NCI-H1092 (cell line): ENCODE measurements around the gene MAGI3.

Experiments
- DNase-seq: peaks from one replicate; lab custom pipeline; 2025; lab: John Stamatoyannopoulos, UW

Gene MAGI3

DNA sequence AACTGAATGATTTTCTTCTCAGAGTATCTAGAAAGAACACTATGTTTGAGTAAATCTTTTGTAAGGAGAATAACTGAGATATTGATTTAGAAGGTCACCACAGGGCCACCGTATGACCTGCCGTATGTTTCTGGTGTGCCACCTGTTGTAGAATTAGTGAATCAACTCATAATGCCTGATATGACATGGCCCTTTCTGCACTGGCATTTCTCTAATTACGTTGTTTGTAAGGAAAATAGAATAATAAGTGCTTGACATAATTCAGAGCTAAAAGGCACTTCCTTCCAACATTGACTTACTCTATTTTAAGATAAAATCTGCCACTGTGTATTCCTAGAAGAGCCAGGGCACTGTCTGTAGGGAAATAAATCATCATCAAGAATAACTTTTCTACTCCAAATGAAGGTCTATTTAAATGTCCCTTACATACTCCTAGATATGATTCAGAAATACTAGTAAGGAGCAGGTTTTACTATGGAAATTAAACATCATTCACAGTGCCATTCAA is 267.3 kb downstream of the MAGI3 start:
- no peak for DNase-seq

DNA sequence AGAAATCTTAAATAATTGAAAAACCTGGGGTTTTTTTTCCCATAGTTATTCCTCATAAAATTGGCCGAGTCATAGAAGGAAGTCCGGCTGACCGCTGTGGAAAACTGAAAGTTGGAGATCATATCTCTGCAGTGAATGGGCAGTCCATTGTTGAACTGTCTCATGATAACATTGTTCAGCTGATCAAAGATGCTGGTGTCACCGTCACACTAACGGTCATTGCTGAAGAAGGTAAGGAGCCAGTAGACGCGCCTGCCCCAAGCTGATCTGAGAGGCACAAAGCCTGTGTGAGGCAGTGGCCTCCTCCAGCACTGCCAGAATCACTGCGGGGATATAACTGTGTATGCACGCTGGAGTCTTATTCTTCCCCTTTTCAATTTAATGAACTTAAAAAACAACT is 268.7 kb downstream of the MAGI3 start:
- DNase-seq = no peak

DNA sequence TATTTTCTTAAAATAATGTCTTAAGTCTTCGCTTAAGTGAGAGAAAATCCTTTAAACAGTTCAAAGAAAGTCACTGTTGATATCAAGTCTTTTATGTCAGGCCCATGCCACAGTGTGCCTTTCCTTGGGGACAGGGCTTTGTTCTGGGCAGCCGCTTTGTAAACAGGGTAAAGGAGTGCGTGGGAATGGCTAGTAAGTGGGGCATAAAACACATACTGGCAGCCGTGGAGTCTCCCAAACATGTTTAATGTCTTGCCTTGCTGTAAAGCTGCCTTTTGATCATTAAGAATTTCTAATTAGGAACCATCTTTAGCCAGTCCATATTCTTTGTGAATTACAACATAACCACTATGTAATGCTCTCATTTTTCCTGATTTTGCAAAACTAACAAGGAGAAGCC is 269.2 kb downstream of the MAGI3 start:
- DNase-seq = no peak

DNA sequence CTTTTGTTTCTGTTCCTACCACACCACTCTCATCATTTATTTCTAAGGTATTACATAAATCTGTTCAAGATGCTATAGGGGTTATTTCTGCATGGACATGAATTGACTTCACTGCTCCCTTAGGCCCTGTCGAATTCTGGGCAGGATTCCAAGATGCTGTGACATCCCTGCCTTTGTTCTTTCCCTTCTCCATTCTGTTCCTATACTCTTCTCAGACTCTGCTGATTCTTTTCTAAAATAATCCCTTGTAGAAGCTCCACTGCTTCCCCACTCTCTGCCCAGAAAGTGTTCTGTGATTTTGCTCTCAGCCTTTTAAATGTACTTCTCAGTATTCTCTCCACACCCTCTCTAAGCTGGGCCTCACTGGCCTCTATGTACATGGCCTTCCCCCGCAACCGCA is 269.8 kb downstream of the MAGI3 start:
- no peak for DNase-seq

DNA sequence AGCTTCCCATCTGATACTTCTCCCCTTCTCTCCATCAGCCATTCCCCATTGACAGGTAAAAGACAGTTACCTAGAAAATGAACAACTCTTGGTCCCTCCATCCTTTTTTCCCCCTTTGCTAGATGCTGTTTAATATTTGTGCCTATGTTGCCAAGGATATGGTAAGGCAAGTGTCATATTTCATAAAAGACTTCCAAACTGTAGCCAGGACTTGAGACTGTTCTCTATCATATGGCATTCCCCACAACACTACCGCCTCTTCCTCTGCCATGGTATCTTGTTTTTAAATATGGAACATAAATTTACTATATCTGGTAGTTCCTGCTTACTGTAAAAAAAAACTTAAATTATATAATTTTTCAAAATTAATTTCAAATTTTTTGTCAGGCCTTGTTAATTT is 271.8 kb downstream of the MAGI3 start:
- DNase-seq = no peak

DNA sequence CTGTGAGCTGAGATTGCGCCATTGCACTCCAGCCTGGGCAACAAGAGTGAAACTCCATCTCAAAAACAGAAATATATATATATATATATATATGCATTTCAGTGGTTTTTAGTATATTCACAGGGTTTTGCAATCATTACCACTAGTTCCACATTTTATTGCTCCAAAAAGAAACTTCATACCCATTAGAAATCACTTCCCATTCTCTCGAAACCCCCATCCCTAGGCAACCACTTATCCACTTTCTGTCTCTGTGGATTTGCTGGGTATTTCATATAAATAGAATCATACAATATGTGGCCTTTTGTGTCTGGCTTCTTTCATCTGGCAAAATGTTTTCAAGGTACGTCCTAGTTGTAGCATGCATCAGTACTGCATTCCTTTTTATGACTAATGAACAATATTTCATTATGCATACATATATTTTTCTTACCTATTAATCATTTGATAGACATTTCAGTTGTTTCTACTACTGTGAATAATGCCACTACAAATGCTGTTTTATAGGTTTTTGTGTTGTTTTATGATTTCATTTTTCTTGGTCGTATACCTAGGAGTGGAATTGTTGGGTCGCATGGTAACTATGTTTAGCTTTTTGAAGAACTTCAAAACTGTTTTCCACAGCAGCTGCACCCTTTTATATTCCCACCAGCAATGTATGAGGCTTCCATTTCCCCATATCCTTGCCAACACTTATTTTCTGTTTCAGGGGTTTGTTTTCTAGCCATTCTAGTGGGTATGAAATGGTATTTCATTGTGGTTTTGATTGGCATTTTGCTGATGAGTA is 273.0 kb downstream of the MAGI3 start:
- DNase-seq = no peak

DNA sequence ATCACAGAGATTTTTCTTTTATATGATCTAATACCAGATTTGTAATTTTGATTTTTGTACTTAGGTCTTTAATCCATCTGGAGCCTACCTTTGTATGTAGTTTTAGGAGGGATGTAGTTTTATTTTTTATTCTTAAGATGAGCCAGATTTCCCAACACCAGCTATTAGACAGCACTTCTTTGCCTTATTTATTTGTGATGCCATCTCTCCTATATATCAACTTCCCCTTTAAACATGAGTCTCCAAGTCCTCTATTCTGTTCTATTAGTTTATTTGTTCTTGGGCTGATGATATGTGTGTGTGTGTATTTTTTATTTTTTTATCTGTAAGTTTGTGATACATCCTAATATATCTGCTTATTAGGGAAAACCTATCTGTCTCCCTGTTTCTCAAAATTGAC is 274.8 kb downstream of the MAGI3 start:
- DNase-seq = no peak

DNA sequence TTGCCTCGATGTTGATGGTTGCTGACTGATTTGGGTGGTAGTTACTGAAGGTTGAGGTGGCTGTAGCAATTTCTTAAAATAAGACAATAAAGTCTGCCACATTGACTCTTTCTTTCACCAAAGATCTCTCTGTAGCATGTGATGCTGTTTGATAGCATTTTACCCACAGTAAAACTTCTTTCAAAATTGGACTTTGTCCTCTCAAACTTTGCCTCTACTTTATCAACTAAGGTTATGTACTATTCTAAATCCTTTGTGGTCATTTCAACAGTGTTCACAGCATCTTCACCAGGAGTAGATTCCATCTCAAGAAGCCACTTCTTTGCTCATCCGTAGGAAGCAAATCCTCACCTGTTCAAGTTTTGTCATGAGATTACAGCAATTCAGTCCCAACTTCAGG is 275.8 kb downstream of the MAGI3 start:
- DNase-seq = no peak

DNA sequence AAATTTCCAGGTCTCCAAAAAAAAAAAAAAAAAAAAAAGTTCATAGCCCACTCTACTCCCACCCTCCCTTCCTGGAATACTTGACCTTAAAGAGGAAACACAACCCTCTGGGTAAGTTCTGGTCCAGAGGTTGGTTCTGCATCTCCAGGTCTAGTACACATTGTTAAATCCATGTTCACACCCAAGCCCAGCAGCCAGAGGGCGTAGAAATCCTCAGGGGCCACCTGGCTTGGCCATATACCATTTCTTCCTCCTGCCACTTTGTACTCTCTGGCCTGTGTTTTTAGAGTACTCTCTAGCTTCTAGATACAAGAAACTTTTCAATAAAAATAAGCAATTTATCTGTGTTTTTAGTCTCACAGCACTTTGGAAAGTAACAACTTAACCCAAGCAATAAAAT is 279.7 kb downstream of the MAGI3 start:
- no peak for DNase-seq

DNA sequence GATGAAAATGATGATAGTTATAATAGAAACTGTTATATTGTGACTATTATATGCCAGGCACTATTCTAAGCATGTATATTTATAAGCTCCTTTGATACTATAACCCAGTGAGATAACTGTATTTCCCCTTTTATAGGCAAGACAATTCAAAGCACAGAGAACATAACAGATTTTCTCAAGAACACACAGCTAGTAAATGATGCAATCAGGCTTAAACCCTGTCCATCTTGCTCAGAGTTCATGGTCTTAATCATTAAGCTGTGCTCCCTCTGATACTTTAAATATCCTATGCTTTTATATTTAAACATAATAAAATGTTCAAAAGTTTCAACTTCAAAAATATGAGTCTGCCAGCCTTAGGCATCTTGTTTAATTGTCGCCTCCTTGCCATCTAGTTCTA is 280.3 kb downstream of the MAGI3 start:
- no peak for DNase-seq

DNA sequence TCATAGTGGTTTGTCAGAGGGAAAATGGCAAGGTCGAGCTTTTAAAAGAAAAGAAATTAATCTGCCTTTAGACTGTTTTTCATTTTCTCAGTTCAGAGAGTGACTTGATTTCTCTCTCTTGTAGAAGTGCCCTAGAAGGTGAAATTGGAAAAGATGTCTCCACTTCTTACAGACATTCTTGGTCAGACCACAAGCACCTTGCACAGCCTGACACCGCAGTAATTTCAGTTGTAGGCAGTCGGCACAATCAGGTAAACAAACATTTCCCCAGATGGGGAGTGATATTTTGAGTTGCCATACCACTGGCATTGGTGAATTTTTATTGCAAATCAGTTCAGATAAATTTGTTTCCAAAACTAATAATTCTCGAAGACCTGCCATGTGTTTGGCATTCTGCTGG is 282.2 kb downstream of the MAGI3 start:
- DNase-seq = no peak

DNA sequence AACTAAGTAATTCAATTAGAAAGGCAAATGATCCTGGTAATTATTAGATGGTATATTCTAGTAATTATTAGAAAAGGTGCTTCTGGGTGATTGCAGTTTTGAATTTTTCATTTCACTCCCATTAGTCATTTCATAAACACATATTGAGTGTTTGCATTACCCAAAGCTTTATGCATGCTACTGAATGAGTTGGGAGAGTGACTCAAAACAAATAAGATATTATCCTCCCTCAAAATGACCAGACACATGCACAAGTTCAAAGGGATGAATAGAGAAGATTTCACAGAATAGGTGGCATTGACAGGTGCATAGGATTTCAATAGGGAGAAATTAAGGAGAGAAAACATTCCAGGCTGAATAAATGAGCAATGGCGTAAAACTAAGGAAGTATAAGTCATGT is 284.3 kb downstream of the MAGI3 start:
- no peak for DNase-seq

DNA sequence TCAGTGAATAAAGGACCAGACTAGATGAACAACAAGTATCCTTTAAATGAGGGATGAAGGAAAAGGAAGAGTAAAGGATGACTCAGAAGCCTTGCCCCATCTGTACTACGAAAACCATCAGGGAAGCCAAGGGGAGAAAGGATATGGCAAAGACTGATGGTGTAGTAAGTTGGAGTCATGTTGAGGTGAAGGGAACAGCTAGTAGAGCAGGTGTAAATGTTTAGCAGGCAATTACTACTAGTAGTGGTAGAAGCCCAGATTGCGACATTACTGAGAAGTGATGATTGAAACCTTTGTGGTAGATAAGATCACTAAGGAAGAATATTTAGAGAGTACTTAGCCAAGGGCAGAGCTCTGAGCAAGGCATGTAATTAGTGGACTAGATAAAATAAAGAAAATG is 285.0 kb downstream of the MAGI3 start:
- no peak for DNase-seq

DNA sequence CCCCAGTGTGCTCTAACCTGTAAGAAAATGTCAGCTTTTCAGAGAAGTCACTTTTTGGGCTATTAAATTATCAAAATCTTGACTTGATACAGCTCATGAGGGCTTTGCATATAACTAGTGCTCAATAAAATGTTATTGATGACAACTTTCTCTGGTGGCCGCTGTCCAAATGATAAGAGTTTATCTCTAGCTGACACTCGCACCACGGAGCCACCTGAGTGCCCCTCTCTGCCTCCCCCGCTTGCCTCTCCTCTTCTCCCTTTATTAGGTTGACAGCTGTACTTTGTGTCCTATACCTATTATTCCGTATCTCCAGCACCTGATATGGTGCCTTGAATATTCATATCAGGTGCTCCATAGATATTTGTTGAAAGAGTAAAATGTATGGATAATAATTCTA is 286.2 kb downstream of the MAGI3 start:
- no peak for DNase-seq

DNA sequence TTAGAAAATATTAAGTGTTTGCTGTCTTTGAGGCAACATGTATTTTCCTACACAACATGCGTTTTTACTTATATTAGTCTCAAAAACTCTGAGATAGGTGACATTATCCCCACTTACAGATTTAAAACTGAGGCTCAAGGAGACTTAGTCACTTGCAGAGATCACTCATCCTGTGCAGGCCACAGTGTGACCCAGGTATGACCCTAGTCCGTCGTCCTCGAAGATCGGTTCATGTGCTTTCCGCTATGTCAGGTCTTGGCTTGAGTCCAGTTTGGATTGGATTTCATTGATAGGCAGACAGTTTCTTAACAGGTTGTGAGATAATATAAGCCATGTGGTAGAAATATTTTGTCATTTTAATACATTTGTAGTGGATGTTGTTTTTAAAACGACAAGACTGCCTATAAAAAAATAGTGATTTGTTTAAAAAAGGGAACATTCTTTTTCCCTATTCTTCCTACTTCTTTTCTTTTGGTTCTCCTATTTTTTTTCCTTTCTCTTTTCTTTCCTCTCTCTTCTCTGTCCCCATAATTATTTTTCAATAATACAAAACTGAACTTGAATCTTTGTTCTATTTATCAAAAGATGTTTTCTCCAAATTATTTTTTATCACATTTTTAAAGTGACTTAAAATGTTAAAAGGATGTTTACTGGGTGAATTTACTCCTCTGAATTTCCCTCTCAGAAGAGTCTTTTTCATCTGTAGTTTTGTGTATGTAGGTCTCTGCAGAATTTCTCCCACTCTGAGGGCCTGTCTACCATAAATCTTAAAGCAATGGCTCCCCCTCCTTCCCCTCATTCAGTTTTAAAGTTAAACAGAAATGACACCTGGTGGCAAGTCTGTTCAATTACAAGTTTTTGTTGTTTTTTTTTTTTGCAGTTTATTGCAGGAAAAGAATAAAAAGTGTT is 287.2 kb downstream of the MAGI3 start:
- peak; percentile 57 for DNase-seq

DNA sequence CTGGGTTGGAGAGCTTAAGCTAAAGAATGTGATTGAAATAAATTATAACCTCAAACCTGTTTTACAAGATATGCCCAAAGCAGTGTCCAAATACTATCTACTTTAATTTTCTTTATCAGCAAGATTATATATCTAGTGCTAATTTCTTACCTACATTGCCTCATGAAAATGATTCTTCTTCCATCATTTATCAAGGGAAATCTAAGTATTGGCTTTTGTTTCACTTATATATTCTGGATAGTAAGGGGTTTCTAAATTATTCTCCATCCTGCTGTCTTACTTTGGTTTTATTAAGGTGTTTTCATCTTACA is 287.8 kb downstream of the MAGI3 start:
- no peak for DNase-seq

DNA sequence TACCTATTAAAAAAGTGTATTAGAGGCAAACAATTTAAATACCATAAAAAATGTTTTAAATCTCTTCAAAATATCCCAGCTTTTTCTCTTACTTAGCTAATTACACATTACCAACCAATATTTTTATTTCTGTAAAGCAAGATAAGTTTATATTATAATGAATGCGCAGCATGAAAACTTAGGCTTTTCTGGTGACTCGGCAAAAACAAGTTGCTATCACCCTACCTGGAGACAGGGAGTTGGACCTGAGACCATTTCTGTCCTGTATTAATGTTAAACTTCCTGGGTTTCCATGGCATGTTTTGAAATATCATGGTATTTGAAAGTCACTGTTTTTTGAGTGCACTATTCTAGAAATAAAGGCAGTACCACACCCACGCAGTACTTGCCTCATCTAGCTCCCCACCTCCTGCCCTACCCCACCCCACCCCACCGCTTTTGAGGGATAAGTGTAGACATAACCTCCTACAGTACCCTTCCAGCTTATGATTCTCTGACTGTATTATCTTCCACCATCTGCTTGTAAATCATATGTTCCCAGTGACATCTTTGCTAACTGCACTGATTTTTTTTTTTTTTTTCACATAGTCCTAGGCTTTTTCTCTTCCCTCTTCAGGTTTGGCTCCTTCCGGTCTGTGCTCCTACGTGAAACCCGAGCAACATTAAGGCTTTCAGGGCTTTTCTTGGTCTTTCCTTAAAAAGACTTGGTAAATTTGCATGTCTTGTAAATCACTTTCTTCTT is 291.5 kb downstream of the MAGI3 start:
- DNase-seq = no peak

DNA sequence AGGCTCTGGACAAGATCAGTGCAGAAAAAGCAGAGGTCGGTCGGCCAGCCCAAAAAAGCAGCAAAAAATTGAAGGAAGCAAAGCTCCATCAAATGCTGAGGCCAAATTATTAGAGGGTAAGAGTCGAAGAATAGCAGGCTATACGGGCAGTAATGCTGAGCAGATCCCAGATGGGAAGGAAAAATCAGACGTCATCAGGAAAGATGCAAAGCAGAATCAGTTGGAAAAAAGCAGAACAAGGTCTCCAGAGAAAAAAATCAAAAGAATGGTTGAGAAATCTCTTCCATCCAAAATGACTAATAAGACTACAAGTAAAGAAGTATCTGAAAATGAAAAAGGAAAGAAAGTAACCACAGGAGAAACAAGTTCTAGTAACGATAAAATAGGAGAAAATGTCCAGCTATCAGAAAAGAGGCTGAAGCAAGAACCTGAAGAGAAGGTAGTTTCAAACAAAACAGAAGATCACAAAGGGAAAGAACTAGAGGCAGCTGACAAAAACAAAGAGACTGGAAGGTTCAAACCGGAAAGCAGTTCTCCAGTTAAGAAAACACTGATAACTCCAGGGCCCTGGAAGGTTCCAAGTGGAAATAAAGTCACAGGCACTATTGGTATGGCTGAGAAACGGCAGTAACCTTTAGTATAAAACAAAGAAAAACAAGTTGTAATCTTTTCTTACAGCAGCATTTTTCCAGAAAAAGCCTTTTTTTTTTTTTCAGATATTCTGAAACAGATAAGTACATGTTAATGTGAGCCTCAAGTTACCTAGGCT is 293.3 kb downstream of the MAGI3 start:
- DNase-seq = no peak

DNA sequence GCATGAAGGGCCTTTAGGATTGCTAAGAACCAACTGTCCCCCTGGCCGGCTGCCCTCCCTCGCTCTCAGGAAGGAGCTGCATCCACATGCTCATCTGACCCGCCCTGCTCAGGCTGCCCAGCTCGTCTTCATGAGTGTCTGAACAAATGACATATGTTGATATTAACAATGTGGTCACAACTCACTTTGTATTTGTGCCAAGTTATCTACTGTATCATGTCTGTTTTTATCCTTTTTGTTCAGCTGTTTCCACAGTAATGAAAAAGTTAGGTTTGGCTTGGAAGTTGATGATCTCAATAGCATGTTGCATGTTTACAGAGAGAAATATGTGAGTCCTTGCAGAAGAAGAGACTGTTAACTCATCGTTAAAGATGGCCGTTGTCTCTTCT is 293.8 kb downstream of the MAGI3 start:
- no peak for DNase-seq

DNA sequence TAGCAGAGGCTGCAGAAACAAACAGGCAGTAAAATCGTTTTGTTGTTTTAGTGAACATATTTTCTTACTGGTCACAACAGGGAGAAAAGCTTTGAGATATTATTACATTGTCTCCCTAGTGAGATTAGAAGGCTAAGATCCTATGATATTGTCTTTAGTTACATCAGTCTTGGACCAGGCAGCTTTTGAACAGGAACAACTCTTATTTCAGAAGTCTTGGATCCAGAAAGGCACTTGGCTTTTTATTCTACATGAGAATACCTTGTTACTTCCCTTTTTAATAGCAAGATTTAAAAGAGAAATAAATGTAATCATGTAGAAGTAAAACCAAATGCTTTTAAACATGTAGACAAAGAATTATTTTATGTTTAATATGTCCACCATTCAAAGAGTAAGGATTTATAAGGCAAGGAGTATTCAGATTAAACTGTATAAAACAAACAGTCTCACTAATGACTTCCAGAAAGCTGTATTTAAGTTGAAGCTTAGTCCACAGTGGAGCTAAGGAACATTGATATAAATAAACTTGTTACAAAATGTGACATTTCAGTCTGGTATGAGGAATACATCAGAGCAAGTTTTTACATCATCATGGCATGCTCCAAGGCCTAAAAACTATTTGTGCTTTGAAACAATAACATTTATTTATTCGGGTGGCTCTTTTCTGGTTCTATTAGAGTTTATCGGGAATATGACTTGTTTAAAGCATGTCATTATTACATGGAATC is 296.7 kb downstream of the MAGI3 start:
- no peak for DNase-seq

DNA sequence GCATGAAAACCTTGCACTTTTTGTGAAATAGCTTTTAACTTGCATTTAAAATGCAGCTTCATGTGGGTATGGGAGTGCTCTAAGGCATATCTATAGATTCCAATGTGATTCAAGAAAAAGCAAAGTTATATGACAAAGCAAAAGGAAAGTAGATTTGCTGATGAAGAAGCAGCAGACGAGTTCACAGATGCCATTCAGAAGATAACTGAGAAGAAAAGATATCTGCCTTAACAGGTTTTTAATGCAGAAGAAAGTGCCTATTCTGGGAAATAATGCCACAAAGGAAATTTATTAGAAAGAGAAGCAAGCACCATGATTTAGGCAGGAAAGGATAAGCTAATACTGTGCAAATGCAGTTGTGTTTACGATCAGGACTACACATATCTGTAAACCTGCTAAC is 300.9 kb downstream of the MAGI3 start:
- DNase-seq = no peak
